Coronary artery (tissue), 2 donors: ENCODE results near the gene CUX1.
"Not testable (repeated sequence)": the region's sequence is repeated elsewhere in the genome, so short reads cannot be mapped to it uniquely, and the experiment has no call there.

Experiments
- DNase-seq: peaks from one replicate; pipeline ENCODE4 v3.0.0-alpha.2; 2017; ENCODE audit warnings: low spot score
- H3K27ac ChIP-seq, 2 donors: fragments of 200-600 bp; sonication (generic); one replicate each; pipeline ENCODE4 v1.5.1; 2016 to 2019
- H3K4me3 ChIP-seq: fragments of 200-600 bp; sonication (generic); 2 replicates; pipeline ENCODE4 v1.5.1; 2016; ENCODE audit warnings: mild to moderate bottlenecking, moderate library complexity
- TF ChIP-seq, protein P1 (sequence below): fragments of 200-600 bp; sonication (generic); IDR thresholded peaks from one replicate; pipeline ENCODE4 v1.5.1; 2019; ENCODE audit warnings: antibody characterized with exemption

Gene CUX1

DNA sequence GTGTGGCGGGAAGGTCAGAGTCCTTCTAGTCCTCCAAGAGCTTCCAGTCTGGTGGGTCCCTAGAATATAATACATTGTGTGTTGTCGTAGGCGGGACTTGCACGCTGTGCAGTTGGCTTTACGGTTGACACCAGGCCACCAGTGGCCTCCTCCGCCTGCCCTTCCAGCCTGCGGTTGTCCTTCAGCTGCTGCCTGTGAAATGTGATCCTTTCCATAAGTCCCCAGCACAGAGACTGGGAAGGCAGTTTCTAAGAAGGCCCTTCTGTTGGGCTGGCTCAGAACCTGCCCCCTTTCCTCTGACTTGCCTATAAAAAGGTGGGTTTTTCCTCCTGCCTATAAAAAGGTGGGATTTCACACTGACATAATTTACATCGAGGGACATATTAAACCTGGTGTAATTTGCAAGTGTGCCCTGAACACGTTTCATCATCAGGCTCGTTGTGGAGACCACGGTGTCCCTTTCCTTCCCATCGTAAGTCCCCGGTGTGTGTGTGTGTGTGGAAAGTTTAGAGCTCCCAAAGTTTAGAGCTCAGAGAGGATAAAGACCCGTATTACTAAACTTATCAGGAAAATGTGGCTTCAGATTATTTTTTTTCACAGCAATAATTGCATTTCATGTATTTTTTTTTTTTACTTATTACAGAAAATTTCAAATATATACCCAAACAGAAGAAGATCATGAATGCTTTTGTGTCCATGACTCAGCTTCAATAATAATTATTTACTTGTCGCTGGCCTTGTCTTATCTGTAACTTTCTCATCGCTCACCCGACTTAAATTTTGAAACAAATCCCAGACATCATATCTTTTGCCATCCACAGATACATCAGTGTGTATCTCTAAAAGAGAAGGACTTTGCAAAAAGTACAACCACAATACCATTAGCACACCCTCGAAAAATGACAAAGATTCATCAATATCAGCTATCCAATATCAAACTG is 45.1 kb downstream of the CUX1 start:
- TF ChIP-seq, protein P1, sequence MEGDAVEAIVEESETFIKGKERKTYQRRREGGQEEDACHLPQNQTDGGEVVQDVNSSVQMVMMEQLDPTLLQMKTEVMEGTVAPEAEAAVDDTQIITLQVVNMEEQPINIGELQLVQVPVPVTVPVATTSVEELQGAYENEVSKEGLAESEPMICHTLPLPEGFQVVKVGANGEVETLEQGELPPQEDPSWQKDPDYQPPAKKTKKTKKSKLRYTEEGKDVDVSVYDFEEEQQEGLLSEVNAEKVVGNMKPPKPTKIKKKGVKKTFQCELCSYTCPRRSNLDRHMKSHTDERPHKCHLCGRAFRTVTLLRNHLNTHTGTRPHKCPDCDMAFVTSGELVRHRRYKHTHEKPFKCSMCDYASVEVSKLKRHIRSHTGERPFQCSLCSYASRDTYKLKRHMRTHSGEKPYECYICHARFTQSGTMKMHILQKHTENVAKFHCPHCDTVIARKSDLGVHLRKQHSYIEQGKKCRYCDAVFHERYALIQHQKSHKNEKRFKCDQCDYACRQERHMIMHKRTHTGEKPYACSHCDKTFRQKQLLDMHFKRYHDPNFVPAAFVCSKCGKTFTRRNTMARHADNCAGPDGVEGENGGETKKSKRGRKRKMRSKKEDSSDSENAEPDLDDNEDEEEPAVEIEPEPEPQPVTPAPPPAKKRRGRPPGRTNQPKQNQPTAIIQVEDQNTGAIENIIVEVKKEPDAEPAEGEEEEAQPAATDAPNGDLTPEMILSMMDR = no peak
- DNase-seq = no peak
- H3K27ac ChIP-seq = no peak overlapping the region

DNA sequence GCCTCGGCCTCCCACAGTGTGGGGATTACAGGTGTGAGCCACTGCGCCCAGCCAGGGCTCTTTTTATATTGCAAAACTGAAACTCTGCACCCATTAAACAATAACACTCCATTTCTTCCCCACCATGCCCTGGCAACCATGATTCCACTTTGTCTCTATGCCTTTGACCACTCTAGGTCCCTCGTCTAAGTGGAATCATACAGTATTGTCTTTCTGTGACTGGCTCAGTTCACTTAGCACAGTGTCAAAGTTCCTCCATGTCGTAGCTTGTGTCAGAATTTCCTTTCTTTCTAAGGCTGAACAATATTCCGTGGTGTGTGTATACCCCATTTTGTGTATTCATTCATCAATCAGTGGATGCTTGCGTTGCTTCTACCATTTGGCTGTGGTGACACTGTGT is 46.2 kb downstream of the CUX1 start:
- no peak overlapping the region for H3K4me3 ChIP-seq
- H3K27ac ChIP-seq = no peak overlapping the region
- TF ChIP-seq, protein P1 = no peak
- no peak for DNase-seq

More for the DNA sequence above, 45.1 kb downstream of the CUX1 start:
- H3K4me3 ChIP-seq = no peak overlapping the region

DNA sequence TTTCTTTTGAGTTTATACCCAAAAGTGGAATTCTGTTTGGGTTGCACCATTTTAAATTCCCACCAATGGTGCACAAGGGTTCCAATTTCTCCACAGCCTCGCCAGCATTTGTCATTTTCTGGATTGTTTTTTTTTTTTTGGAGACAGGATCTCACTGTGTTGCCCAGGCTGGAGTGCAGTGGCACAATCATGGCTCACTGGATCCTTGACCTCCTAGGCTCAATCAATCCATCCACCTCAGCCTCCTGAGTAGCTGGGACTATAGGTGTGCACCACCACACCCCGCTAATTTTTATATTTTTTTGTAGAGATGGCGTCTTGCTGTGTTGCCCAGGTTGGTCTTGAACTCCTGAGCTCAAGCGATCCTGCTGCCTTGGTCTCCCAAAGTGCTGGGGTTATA is 46.6 kb downstream of the CUX1 start:
- DNase-seq = no peak
- Histone ChIP-seq H3K4me3 (no peak overlapping the region), H3K27ac (no peak overlapping the region)
- TF ChIP-seq, protein P1 = no peak

DNA sequence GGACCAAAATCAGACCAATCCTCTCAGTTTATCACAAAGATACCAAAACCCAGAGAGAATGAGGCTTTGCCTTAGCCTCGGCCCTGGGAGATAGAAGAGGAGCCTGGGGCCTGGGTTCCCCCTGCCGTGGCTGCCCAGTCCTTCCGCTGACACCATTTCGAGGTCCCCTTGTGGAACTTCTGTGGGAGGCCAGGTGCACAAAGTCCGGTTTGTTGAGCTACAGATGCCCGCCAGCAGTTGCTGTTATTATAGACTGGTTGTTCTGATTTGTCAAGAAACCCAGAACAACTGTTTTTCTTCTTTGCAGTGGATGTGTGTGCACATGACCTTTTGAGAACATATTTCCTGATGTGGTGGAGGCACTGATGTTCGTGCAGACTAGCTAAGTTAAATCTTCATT is 47.6 kb downstream of the CUX1 start:
- Histone ChIP-seq H3K27ac (no peak overlapping the region), H3K4me3 (no peak overlapping the region)
- TF ChIP-seq, protein P1 = no peak
- DNase-seq = no peak

DNA sequence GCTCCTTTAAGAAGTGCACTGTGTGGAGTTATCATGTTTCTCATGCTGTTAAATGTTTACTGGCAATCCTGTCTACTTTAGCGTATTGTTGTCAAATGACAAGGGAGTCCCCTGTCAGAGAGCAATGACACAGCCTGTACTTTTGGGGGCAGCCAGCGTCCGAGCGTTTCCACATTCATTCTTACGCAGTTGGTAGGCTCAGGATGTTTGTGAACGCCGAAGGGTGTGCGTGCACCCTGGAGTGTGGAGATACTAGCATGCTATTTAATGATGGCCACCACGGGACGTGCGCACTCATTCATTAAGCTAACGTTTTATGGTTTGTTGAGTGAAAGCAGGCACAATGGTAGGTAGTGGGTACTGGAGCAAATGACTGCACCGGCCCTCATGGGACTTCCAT is 48.0 kb downstream of the CUX1 start:
- Histone ChIP-seq H3K27ac (no peak overlapping the region), H3K4me3 (no peak overlapping the region)
- no peak for DNase-seq
- TF ChIP-seq, protein P1 = no peak

DNA sequence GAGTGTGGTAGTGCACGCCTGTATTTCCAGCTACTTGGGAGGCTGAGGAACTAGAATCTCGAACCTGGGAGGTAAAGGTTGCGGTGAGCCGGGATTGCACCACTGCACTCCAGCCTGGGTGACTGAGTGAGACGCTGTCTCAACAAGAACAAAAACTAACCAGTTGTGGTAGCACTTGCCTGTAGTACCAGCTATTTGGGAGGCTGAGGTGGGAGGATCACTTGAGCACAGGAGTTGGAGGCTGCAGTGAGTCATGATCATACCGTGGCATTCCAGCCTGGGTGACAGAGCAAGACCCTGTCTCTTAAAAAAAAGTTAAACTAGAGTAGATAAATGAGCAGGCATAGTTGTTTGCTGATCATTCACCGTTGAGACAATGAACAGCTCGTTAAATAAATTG is 48.9 kb downstream of the CUX1 start:
- no peak for DNase-seq
- H3K4me3 ChIP-seq = no peak overlapping the region
- H3K27ac ChIP-seq = no peak overlapping the region
- TF ChIP-seq, protein P1 = no peak

DNA sequence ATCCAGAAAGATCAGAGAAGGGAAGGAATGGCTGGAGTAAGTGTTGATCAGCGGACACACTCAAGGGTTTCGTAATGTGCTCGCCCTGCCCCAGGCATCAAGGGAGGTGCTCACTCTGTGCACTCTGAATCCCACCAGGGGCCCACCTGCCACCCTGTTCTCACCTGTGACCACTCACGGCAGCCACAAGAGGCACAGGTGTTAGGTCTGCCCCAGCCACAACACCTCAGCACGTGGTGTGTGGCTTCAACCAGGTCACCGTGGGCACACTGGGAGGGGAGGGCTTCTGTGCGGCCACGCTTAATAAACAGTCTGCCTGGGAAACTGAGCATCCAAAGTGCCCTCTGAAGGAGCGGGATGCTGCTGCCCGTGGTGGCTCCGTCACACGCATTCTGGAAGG is 49.8 kb downstream of the CUX1 start:
- Histone ChIP-seq H3K27ac (no peak overlapping the region), H3K4me3 (no peak overlapping the region)
- DNase-seq = no peak
- TF ChIP-seq, protein P1 = no peak

DNA sequence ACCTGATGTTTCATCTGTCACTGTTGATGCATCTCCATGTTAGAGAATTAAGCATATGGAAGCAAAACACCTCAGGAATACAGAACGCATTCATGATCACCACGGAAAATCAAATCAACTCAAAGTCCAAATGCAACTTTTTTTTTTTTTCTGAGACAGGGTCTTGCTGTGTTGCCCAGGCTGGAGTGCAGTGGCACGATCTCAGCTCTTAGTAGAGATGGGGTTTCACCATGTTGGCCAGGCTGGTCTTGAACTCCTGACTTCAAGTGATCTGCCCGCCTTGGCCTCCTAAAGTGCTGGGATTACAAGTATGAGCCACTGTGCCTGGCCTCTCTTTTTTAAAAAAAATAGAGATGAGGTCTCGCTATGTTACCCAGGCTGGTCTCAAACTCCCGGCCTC is 50.3 kb downstream of the CUX1 start:
- DNase-seq, H3K27ac ChIP-seq, H3K4me3 ChIP-seq: not testable (repeated sequence)
